ENCODE measurements around the gene CCDC183. TPM values are rescaled to one million over a fixed set of nuclear protein-coding genes. Genes with fewer than 3 reads are reported as not detected.

CCDC183 gene
- total and polyA plus RNA-seq, 4 donors, result 0.20 to 1.8 (median 1.0) TPM

DNA sequence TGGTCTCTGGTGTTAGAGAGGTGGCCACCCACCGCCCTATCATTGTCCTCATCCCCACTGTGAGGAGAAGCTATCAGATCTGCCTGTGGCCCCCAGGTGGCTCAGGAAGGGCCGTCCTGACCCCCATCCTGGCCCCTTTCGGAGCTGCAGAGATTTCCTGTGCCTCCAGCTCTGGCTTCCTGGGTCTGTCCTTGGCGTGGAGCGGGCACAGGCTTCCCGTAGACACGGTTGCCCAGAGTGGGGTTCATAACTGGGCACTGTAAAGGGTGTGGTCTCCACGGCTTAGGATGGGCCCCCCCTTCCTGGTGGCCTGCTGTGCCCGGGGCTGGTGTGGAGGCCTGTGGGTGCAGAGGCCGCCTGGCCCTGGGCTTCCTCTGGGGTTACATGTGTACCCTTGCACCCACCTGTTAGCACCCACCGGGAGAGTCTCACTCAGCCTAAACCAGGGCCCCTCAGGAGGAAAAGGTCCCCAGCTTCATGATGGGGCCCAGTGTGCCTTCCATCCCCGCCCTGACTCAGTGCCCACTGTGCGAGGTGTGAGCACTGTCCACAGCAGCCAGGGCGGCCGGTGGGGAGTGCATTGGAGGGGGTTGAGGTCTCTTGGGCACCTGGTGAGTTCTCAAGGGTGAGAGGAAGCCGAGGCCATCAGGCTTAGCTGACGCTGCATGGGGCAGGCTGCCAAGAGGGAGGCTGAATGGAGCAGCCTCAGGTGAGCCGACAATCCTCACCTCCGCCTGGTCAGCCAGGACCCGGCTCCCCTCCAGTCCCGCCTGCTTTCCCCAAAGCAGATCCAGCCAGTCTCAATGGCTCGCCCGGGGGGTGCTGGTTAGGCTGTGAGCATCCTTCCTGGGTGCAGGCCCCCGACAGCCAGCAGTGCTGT is 30.8 kb downstream of the CCDC183 start:
- no peaks in the 10 kb centered on the region for H3K27me3 ChIP-seq (ENCODE audit: control insufficient read depth in 4 of 4, insufficient read depth in 4 of 4, low read length in 3 of 4)
- no peaks in the 10 kb centered on the region for H3K4me1 ChIP-seq (ENCODE audit: control insufficient read depth in 4 of 4, insufficient read depth in 4 of 4, low read length in 3 of 4)
- H3K9me3 ChIP-seq (ENCODE audit: control insufficient read depth in 4 of 4, low read length in 3 of 4), result no peaks in the 10 kb centered on the region
- no peak for TF ChIP-seq JUND (IDR thresholded peaks at IDR 0.05)
- TF ChIP-seq GABPA (IDR thresholded peaks at IDR 0.05 in 1 of 2, conservative IDR thresholded peaks at IDR 0.05 in 1 of 2), result no peak
- no peak for TF ChIP-seq RXRA (IDR thresholded peaks at IDR 0.05)
- TF ChIP-seq FOXA1 (IDR thresholded peaks at IDR 0.05), result no peak
- TF ChIP-seq FOXA2 (IDR thresholded peaks at IDR 0.05), result no peak
- no peak for TF ChIP-seq HNF4G (IDR thresholded peaks at IDR 0.05)
- TF ChIP-seq, protein P1, sequence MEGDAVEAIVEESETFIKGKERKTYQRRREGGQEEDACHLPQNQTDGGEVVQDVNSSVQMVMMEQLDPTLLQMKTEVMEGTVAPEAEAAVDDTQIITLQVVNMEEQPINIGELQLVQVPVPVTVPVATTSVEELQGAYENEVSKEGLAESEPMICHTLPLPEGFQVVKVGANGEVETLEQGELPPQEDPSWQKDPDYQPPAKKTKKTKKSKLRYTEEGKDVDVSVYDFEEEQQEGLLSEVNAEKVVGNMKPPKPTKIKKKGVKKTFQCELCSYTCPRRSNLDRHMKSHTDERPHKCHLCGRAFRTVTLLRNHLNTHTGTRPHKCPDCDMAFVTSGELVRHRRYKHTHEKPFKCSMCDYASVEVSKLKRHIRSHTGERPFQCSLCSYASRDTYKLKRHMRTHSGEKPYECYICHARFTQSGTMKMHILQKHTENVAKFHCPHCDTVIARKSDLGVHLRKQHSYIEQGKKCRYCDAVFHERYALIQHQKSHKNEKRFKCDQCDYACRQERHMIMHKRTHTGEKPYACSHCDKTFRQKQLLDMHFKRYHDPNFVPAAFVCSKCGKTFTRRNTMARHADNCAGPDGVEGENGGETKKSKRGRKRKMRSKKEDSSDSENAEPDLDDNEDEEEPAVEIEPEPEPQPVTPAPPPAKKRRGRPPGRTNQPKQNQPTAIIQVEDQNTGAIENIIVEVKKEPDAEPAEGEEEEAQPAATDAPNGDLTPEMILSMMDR (IDR thresholded peaks at IDR 0.05; ENCODE audit: low read depth, low read length, missing input control), result no peak
- no peak for TF ChIP-seq NR2F2 (IDR thresholded peaks at IDR 0.05)
- no peak for TF ChIP-seq TAF1 (conservative IDR thresholded peaks at IDR 0.05)
- TF ChIP-seq, protein P2, sequence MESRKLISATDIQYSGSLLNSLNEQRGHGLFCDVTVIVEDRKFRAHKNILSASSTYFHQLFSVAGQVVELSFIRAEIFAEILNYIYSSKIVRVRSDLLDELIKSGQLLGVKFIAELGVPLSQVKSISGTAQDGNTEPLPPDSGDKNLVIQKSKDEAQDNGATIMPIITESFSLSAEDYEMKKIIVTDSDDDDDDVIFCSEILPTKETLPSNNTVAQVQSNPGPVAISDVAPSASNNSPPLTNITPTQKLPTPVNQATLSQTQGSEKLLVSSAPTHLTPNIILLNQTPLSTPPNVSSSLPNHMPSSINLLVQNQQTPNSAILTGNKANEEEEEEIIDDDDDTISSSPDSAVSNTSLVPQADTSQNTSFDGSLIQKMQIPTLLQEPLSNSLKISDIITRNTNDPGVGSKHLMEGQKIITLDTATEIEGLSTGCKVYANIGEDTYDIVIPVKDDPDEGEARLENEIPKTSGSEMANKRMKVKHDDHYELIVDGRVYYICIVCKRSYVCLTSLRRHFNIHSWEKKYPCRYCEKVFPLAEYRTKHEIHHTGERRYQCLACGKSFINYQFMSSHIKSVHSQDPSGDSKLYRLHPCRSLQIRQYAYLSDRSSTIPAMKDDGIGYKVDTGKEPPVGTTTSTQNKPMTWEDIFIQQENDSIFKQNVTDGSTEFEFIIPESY (IDR thresholded peaks at IDR 0.05), result no peak
- TF ChIP-seq, protein P3, sequence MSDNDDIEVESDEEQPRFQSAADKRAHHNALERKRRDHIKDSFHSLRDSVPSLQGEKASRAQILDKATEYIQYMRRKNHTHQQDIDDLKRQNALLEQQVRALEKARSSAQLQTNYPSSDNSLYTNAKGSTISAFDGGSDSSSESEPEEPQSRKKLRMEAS (IDR thresholded peaks at IDR 0.05), result no peak
- TF ChIP-seq RAD21 (IDR thresholded peaks at IDR 0.05), result no peak
- no peak overlapping the region for H3K4me3 ChIP-seq (ENCODE audit: low read depth in 1 of 3, low read length in 3 of 3)
- H3K9ac ChIP-seq (ENCODE audit: low read depth in 1 of 2, low read length in 2 of 2), result no peak overlapping the region
- WGBS, result 93% methylated on average over 24 of the region's 24 CpGs
- no peak overlapping the region for H3K27ac ChIP-seq (ENCODE audit: low read depth in 1 of 2, low read length in 2 of 2)
- H3K36me3 ChIP-seq (ENCODE audit: control insufficient read depth in 4 of 4, insufficient read depth in 3 of 4, low read depth in 1 of 4, low read length in 3 of 4), result peaks cover 5 to 62% (median 23%) of the 10 kb centered on the region in 4 donors
- no peak for DNase-seq (ENCODE audit: low spot score)

DNA sequence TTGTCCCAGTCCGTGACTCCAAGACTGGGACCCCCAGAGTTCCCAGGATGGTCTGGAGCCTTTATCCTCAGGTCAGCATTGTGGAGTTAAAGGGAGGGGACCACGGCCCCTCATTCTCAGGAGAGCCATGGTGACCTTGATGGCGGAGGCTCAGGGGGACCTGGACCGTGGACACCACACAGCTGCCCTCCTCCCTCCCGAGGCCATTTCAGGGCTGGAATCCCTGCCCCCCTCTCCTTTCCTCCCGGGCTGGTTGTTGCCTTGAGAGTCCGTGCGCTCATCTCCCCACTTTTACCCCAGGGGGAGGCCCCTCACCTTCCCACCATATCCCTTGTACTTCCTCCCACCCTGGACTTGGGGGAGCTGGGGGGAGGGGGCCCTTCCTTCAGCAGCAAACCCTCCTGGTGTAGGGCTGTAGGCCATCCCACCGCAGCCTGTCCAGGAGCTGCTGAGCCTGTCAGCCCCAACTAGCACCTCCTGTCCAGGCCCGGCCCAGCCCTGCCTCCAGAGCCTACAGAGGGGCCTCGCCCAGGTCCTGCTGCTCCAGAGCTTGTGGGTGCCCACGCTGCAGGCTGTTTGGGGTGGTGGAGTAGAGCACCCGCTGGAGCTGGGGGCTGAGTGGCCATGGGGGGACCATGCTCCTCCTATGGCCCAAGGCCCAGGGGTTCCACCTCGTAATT is 31.8 kb downstream of the CCDC183 start:
- no peaks in the 10 kb centered on the region for H3K27me3 ChIP-seq (ENCODE audit: control insufficient read depth in 4 of 4, insufficient read depth in 4 of 4, low read length in 3 of 4)
- H3K4me1 ChIP-seq (ENCODE audit: control insufficient read depth in 4 of 4, insufficient read depth in 4 of 4, low read length in 3 of 4), result no peaks in the 10 kb centered on the region
- 95% methylated on average over 14 of the region's 14 CpGs for WGBS
- H3K36me3 ChIP-seq (ENCODE audit: control insufficient read depth in 4 of 4, insufficient read depth in 3 of 4, low read depth in 1 of 4, low read length in 3 of 4), result peaks cover 12 to 71% (median 26%) of the 10 kb centered on the region in 4 donors
- no peak overlapping the region for H3K9ac ChIP-seq (ENCODE audit: low read depth in 1 of 2, low read length in 2 of 2)
- H3K9me3 ChIP-seq (ENCODE audit: control insufficient read depth in 4 of 4, low read length in 3 of 4), result no peaks in the 10 kb centered on the region
- DNase-seq (ENCODE audit: low spot score), result no peak
- no peak overlapping the region for H3K4me3 ChIP-seq (ENCODE audit: low read depth in 1 of 3, low read length in 3 of 3)
- H3K27ac ChIP-seq (ENCODE audit: low read depth in 1 of 2, low read length in 2 of 2), result no peak overlapping the region
- TF ChIP-seq, protein P3 (IDR thresholded peaks at IDR 0.05), result no peak
- TF ChIP-seq SP1 (IDR thresholded peaks at IDR 0.05), result no peak
- TF ChIP-seq, protein P4, sequence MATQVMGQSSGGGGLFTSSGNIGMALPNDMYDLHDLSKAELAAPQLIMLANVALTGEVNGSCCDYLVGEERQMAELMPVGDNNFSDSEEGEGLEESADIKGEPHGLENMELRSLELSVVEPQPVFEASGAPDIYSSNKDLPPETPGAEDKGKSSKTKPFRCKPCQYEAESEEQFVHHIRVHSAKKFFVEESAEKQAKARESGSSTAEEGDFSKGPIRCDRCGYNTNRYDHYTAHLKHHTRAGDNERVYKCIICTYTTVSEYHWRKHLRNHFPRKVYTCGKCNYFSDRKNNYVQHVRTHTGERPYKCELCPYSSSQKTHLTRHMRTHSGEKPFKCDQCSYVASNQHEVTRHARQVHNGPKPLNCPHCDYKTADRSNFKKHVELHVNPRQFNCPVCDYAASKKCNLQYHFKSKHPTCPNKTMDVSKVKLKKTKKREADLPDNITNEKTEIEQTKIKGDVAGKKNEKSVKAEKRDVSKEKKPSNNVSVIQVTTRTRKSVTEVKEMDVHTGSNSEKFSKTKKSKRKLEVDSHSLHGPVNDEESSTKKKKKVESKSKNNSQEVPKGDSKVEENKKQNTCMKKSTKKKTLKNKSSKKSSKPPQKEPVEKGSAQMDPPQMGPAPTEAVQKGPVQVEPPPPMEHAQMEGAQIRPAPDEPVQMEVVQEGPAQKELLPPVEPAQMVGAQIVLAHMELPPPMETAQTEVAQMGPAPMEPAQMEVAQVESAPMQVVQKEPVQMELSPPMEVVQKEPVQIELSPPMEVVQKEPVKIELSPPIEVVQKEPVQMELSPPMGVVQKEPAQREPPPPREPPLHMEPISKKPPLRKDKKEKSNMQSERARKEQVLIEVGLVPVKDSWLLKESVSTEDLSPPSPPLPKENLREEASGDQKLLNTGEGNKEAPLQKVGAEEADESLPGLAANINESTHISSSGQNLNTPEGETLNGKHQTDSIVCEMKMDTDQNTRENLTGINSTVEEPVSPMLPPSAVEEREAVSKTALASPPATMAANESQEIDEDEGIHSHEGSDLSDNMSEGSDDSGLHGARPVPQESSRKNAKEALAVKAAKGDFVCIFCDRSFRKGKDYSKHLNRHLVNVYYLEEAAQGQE (IDR thresholded peaks at IDR 0.05), result no peak
- TF ChIP-seq RXRA (IDR thresholded peaks at IDR 0.05), result no peak
- TF ChIP-seq HNF4A (conservative IDR thresholded peaks at IDR 0.05), result no peak
- TF ChIP-seq, protein P5, sequence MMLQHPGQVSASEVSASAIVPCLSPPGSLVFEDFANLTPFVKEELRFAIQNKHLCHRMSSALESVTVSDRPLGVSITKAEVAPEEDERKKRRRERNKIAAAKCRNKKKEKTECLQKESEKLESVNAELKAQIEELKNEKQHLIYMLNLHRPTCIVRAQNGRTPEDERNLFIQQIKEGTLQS (IDR thresholded peaks at IDR 0.05), result no peak
- TF ChIP-seq NR2F2 (IDR thresholded peaks at IDR 0.05), result no peak
- TF ChIP-seq EGR1 (IDR thresholded peaks at IDR 0.05; ENCODE audit: low read depth in 2 of 2), result no peak
- TF ChIP-seq, protein P2 (IDR thresholded peaks at IDR 0.05), result no peak
- TF ChIP-seq RAD21 (IDR thresholded peaks at IDR 0.05), result no peak
- TF ChIP-seq TAF1 (conservative IDR thresholded peaks at IDR 0.05), result no peak
